Measurements from ENCODE around the gene BTBD19. TPM values are rescaled to one million over a fixed set of nuclear protein-coding genes. Genes with fewer than 3 reads are reported as not detected.

BTBD19 gene
- total and polyA plus RNA-seq, 9 of the 15 experiments (the other 6 are each of a cell fraction or from before 2014, with no cell fraction given) = 0.22 to 2.0 (median 0.95) TPM

- TF ChIP-seq PREB (CRISPR knock-in tag; IDR thresholded peaks at IDR 0.05) = no peak
- TF ChIP-seq XRCC5 (IDR thresholded peaks at IDR 0.05; ENCODE audit: low read depth, low read length) = no peak
- TF ChIP-seq, protein P1, sequence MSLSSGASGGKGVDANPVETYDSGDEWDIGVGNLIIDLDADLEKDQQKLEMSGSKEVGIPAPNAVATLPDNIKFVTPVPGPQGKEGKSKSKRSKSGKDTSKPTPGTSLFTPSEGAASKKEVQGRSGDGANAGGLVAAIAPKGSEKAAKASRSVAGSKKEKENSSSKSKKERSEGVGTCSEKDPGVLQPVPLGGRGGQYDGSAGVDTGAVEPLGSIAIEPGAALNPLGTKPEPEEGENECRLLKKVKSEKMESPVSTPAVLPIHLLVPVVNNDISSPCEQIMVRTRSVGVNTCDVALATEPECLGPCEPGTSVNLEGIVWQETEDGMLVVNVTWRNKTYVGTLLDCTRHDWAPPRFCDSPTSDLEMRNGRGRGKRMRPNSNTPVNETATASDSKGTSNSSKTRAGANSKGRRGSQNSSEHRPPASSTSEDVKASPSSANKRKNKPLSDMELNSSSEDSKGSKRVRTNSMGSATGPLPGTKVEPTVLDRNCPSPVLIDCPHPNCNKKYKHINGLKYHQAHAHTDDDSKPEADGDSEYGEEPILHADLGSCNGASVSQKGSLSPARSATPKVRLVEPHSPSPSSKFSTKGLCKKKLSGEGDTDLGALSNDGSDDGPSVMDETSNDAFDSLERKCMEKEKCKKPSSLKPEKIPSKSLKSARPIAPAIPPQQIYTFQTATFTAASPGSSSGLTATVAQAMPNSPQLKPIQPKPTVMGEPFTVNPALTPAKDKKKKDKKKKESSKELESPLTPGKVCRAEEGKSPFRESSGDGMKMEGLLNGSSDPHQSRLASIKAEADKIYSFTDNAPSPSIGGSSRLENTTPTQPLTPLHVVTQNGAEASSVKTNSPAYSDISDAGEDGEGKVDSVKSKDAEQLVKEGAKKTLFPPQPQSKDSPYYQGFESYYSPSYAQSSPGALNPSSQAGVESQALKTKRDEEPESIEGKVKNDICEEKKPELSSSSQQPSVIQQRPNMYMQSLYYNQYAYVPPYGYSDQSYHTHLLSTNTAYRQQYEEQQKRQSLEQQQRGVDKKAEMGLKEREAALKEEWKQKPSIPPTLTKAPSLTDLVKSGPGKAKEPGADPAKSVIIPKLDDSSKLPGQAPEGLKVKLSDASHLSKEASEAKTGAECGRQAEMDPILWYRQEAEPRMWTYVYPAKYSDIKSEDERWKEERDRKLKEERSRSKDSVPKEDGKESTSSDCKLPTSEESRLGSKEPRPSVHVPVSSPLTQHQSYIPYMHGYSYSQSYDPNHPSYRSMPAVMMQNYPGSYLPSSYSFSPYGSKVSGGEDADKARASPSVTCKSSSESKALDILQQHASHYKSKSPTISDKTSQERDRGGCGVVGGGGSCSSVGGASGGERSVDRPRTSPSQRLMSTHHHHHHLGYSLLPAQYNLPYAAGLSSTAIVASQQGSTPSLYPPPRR (CRISPR knock-in tag; IDR thresholded peaks at IDR 0.05; ENCODE audit: borderline replicate concordance) = 0 out of 2 replicates have a peak, but pooled peaks have one; percentile 14
- peak; percentile 26 for TF ChIP-seq KDM5B (IDR thresholded peaks at IDR 0.05; ENCODE audit: insufficient replicate concordance, low read depth, low read length)
- TF ChIP-seq DACH1 (IDR thresholded peaks at IDR 0.05; ENCODE audit: partially characterized antibody) = no peak
- no peak for TF ChIP-seq HSF4 (CRISPR knock-in tag; IDR thresholded peaks at IDR 0.05; ENCODE audit: borderline replicate concordance)
- TF ChIP-seq GATAD2A (IDR thresholded peaks at IDR 0.05) = no peak
- TF ChIP-seq, protein P2, sequence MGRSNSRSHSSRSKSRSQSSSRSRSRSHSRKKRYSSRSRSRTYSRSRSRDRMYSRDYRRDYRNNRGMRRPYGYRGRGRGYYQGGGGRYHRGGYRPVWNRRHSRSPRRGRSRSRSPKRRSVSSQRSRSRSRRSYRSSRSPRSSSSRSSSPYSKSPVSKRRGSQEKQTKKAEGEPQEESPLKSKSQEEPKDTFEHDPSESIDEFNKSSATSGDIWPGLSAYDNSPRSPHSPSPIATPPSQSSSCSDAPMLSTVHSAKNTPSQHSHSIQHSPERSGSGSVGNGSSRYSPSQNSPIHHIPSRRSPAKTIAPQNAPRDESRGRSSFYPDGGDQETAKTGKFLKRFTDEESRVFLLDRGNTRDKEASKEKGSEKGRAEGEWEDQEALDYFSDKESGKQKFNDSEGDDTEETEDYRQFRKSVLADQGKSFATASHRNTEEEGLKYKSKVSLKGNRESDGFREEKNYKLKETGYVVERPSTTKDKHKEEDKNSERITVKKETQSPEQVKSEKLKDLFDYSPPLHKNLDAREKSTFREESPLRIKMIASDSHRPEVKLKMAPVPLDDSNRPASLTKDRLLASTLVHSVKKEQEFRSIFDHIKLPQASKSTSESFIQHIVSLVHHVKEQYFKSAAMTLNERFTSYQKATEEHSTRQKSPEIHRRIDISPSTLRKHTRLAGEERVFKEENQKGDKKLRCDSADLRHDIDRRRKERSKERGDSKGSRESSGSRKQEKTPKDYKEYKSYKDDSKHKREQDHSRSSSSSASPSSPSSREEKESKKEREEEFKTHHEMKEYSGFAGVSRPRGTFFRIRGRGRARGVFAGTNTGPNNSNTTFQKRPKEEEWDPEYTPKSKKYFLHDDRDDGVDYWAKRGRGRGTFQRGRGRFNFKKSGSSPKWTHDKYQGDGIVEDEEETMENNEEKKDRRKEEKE (IDR thresholded peaks at IDR 0.05; ENCODE audit: borderline replicate concordance in 1 of 2, control insufficient read depth in 1 of 2, low read depth in 2 of 2, low read length in 1 of 2) = peak in 1 of 2 experiments; percentile 57; a peak in 1 of 4 replicates
- TF ChIP-seq DDX20 (tag; IDR thresholded peaks at IDR 0.05; ENCODE audit: low read depth) = no peak
- peak; percentile 63; the same call in 1 of the 2 replicates for TF ChIP-seq POLR2AphosphoS5 (IDR thresholded peaks at IDR 0.05; ENCODE audit: control insufficient read depth, insufficient read depth, low read depth, low read length)
- TF ChIP-seq TOE1 (IDR thresholded peaks at IDR 0.05; ENCODE audit: borderline replicate concordance) = 0 out of 2 replicates have a peak, but pooled peaks have one; percentile 32
- no peak for TF ChIP-seq TOE1 (CRISPR knock-in tag; IDR thresholded peaks at IDR 0.05; ENCODE audit: borderline replicate concordance, low read depth)
- no peak for TF ChIP-seq HNRNPL (IDR thresholded peaks at IDR 0.05; ENCODE audit: low read depth, low read length)
- TF ChIP-seq LARP7 (IDR thresholded peaks at IDR 0.05) = no peak
- TF ChIP-seq, protein P3, sequence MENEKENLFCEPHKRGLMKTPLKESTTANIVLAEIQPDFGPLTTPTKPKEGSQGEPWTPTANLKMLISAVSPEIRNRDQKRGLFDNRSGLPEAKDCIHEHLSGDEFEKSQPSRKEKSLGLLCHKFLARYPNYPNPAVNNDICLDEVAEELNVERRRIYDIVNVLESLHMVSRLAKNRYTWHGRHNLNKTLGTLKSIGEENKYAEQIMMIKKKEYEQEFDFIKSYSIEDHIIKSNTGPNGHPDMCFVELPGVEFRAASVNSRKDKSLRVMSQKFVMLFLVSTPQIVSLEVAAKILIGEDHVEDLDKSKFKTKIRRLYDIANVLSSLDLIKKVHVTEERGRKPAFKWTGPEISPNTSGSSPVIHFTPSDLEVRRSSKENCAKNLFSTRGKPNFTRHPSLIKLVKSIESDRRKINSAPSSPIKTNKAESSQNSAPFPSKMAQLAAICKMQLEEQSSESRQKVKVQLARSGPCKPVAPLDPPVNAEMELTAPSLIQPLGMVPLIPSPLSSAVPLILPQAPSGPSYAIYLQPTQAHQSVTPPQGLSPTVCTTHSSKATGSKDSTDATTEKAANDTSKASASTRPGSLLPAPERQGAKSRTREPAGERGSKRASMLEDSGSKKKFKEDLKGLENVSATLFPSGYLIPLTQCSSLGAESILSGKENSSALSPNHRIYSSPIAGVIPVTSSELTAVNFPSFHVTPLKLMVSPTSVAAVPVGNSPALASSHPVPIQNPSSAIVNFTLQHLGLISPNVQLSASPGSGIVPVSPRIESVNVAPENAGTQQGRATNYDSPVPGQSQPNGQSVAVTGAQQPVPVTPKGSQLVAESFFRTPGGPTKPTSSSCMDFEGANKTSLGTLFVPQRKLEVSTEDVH (IDR thresholded peaks at IDR 0.05; ENCODE audit: low read depth, partially characterized antibody) = peak; percentile 14
Measured at GRCh38 chr1:44780583-44781121, 27.7 kb upstream of the BTBD19 start (continued).

All from K562 (cell line).